Inflammatory macrophage (primary cell): ENCODE results near the gene OR1F1.
A peak's percentile ranks its signal among the peaks of the same experiment; 100 is the strongest.
"Not testable (repeated sequence)": the region's sequence is repeated elsewhere in the genome, so short reads cannot be mapped to it uniquely, and the experiment has no call there.

ENCODE experiments used
- DNase-seq, 2 donors: peaks; one replicate each; pipeline ENCODE4 v3.0.0-alpha.2; 2020 to 2022
- total RNA-seq, 18 experiments: gene quantifications; one replicate each; lab custom pipeline; 2026; ENCODE audit warnings: mixed read lengths in 6 of 18, inconsistent platforms in 2 of 18; lab: John Stamatoyannopoulos, UW

OR1F1 gene
- total RNA-seq = 0 to 0.16 (median 0) reads per million in 18 experiments

DNA sequence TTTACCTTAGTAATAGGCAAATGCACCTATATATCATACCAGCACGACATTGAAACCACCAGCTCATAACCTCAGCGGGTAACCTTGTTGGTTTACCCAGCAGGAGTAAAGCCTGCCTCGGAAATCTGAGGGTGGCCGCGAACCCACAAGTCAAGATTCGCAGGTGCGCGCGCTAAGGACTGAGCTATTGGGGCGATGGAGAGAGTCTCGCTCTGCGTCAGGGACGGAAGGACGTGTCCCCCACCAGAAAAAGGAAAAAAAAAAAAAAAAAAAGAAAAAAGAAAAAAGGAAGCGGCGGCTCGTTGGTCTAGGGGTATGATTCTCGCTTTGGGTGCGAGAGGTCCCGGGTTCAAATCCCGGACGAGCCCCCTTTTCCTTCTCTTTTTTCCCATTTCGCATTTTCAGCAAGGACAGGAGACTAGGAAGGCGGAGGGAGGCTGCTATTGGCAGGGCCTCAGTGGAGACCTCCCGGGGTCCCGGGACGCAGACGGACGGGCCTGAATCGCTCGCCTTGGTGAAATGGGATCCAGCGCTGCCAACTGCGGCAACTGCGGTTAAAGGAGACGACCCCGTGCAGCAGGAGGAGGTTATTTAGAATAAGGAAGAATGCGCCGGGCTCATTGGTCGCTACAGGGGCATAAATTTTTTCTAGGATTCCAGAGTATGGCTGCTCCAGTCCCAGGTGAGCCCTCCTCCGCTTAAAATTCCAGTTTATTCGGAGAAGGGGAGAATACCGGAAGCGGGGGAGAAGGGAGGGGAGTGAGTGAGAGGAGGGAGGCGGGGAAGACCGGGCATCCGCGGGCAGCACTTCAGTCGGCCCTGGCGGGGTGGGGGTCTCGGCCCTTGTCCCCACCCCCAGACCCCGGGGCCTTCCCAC is at the start of gene OR1F1:
OR1F1 (plus strand) TSS at position 407 of the 877 bp plus-strand sequence.
- peak in 1 of 2 donors; percentile 4 for DNase-seq

DNA sequence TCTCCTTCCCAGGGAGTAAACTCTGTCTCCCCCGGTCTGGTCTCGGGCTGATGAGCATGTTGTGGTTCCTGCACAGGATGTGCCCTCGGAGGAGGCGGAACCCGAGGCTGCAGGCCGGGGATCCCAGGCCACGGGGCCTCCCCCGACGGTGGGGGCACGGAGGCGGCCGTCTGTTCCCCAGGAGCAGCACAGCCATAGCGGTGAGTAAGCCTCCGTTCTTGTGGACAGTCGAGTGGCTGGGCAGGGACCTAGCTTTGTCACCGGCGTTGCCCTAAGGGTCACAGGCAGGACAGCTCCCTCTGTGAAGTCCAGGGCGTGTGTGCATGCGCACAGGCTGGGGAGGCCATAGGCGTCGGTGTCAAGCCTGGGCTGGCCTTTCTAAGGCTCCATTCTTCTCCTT is 49.7 kb upstream of the OR1F1 start:
- DNase-seq = no peak

GRCh38 chr16:3138823-3139426 is 49.1 kb upstream of the OR1F1 start:
- no peak for DNase-seq

GRCh38 chr16:3139561-3139960 is 48.4 kb upstream of the OR1F1 start:
- DNase-seq = not testable (repeated sequence)

GRCh38 chr16:3140603-3141427 is 47.2 kb upstream of the OR1F1 start:
- DNase-seq = no peak

- DNase-seq = no peak
Observed at GRCh38 chr16:3141781-3142311, 46.2 kb upstream of the OR1F1 start.

DNA sequence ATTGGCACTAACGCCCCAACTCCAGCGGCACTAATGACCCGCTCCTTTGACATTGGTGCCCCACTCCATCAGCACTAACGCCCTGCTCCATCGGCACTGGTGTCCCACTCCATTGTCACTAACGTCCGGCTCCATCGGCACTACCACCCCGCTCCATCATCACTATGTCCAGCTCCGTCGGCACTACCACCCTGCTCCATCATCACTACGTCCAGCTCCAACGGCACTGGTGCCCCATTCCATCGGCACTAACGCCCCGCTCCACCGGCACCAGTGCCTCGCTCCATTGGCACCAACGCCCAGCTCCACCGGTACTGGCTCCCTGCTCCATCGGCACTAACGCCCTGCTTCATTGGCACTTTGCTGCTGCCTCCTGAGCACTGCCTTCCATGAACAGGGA is 45.7 kb upstream of the OR1F1 start:
- DNase-seq = no peak

DNA sequence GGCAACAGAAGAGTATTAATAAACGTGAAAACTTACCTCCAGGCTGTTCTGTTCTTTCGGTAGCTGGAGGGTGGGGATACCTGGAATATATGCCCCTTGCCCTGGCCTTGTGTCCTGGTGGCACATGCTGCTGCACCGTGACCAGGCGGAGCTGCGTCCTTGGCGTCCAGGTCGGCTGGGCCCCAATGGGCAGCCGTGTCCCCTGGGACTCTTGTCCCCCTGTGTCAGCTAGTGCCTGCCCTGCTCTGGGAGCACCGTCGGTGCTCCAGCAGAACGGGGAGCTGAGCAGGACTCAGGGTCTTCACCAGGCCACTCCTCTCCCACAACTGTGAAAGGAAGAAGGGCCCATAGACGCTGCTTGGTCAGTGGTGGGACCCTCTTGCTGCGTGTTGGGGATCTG is 45.2 kb upstream of the OR1F1 start:
- DNase-seq = no peak

DNA sequence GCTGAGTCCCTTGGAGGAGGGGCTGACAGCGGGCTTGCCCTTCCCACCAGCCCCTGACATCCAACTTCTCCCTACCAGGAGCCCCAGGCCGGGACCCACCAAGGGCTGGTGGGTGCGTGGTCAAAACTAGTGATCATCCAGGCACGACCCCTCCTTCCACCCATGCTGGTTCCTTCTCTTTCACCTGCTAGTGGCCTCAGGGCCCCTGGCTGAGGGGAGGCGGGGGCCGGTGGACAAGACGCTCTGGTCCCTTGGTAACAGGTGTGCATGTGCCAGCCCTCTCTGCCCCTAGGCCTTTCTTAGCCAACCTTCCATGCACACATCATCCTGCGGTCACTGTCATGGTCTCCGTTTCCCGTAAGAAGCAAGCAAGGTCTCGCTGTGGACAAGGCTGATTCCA is 44.8 kb upstream of the OR1F1 start:
- DNase-seq = no peak

DNA sequence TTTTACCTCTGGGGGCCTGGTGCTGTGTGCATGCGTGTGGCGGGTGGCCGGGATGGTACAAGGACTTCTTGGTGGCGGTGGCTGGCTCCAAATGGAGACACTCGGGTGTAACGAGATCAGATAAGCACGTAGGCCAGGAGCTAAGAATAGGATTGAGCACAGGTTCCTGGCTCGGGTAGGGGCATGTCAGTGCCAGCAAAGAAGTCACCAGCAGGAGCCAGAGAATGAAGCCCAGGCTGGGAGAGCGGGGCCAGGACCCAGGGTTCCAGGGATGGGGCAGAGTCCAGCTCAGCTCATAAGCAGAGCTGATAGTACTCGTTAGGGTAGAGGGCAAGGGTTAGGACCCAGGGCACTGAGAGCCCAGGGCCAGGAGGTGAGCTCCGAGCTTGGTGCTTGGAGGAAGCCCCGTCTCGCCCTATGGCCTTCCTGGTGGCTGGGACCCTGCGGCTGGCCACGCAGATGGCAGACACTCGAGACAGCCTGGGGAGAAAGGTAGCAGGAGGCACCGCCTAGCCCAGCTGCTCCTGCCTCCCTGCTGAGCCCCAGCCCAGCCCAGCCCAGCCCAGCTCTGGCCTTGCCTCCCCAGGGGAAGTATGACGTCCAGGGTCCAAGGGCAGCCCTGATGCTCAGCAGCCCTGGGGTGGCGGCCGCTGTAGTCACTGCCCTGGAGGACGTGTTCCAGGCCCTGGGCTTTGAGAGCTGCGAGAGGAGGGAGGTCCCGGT is 44.2 kb upstream of the OR1F1 start:
- DNase-seq = no peak

- DNase-seq = no peak
Observed at GRCh38 chr16:3144321-3144983, 43.6 kb upstream of the OR1F1 start.

GRCh38 chr16:3145151-3145550 is 42.9 kb upstream of the OR1F1 start:
- DNase-seq = no peak

- no peak for DNase-seq
Observed at GRCh38 chr16:3145660-3146059, 42.3 kb upstream of the OR1F1 start.

- DNase-seq = no peak
Observed at GRCh38 chr16:3147046-3147756, 40.8 kb upstream of the OR1F1 start.

- no peak for DNase-seq
Observed at GRCh38 chr16:3147757-3148104, 40.3 kb upstream of the OR1F1 start.

GRCh38 chr16:3148256-3149192 is 39.5 kb upstream of the OR1F1 start:
- DNase-seq = no peak

DNA sequence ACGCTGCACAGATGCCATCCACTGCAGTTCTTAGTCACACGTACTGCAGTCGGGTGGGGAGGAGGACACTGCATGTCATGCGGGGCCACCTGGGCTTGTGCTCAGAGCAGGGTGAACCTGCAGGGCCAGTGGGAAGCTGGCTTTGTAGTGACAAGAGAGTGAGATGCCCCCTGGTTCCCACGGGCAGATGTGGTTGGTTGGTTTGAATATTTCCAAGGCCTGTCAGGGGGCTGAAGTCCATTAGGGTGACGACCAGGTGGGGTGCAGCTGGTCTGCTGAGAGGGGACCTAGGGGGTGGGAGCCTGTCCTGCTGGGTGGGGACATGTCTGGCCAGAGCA is 38.8 kb upstream of the OR1F1 start:
- no peak for DNase-seq

DNA sequence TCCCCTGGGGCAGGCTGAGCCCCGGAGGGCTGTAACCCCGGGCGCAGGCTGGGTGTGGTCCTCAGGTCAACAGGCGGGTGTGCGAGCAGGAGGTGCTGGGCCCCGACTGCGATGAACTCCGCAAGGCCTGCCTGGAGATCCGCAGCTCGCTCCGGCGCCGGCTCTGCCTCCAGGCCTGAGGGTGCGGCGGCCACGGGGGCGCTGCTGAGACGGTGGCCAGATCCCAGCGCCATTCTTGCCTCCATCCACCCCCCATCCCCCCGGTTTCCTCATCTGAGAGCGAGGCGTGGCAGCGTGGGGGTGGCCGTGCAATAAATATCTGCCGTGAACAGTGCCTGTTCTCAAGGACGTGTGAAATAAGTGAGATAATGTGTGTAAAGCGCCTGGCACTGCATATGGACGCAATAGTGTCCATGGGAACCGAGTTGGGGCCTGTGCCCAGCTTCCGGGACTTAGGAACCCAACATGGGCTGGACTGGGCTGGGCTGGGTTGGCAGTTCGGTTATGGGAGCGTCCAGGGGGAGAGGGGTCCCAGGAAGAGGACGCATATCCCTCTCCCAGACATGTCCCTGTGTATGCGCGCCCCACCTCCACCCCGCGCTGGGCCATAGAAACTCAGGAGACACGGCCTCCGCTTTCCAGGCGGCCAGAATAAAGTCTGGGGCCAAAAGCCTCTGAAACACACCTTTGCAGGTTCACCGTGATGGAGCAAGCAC is 38.2 kb upstream of the OR1F1 start:
- DNase-seq = peak; percentile 72 to 85
